Neural progenitor cell (in vitro differentiated cells): ENCODE measurements around the gene RUFY1. TPM values are rescaled to one million over a fixed set of nuclear protein-coding genes. Genes with fewer than 3 reads are reported as not detected.

Source experiments
- DNase-seq: peaks from one replicate; pipeline ENCODE4 v3.0.0-alpha.2; 2016; ENCODE audit warnings: low spot score
- H2AFZ ChIP-seq: fragments of 200-600 bp; sonication (generic); replicated peaks from 2 replicates; pipeline ENCODE4 v1.6.1; 2016; ENCODE audit warnings: antibody characterized with exemption
- H3F3A ChIP-seq: fragments of 200-600 bp; sonication (generic); 2 replicates; pipeline ENCODE4 v1.6.1; 2016; ENCODE audit warnings: antibody characterized with exemption, low read depth
- H3K27ac ChIP-seq: fragments of 200-600 bp; sonication (generic); 2 replicates; pipeline ENCODE4 v1.5.1; 2016; ENCODE audit warnings: mild to moderate bottlenecking
- H3K27me3 ChIP-seq: fragments of 200-600 bp; sonication (generic); 2 replicates; pipeline ENCODE4 v1.6.1; 2016; ENCODE audit warnings: mild to moderate bottlenecking, moderate library complexity
- H3K36me3 ChIP-seq: fragments of 200-600 bp; sonication (generic); 2 replicates; pipeline ENCODE4 v1.5.1; 2016
- H3K4me1 ChIP-seq: fragments of 200-600 bp; sonication (generic); 2 replicates; pipeline ENCODE4 v1.6.1; 2016; ENCODE audit warnings: mixed run types
- H3K4me2 ChIP-seq: fragments of 200-600 bp; sonication (generic); 2 replicates; pipeline ENCODE4 v1.6.1; 2016
- H3K4me3 ChIP-seq: fragments of 200-600 bp; sonication (generic); 2 replicates; pipeline ENCODE4 v1.5.1; 2016
- H3K79me2 ChIP-seq: fragments of 200-600 bp; sonication (generic); 2 replicates; pipeline ENCODE4 v1.6.1; 2016; ENCODE audit warnings: low read depth
- H3K9ac ChIP-seq: fragments of 200-600 bp; sonication (generic); 2 replicates; pipeline ENCODE4 v1.6.1; 2016
- H3K9me3 ChIP-seq: fragments of 200-600 bp; sonication (generic); 2 replicates; pipeline ENCODE4 v1.5.1; 2016; ENCODE audit warnings: low read depth
- H4K20me1 ChIP-seq: fragments of 200-600 bp; sonication (generic); 2 replicates; pipeline ENCODE4 v1.6.1; 2016; ENCODE audit warnings: low read depth
- H3K27ac Mint-ChIP-seq: 3 replicates; pipeline ENCODE4 v1.8.0; 2021; ENCODE audit warnings: mixed read lengths
- H3K27me3 Mint-ChIP-seq: 2 replicates; pipeline ENCODE4 v1.8.0; 2022; ENCODE audit warnings: low read depth, mild to moderate bottlenecking, inconsistent platforms, moderate library complexity, mixed read lengths; ENCODE audit not compliant: insufficient read depth
- H3K36me3 Mint-ChIP-seq: 3 replicates; pipeline ENCODE4 v1.8.0; 2021; ENCODE audit warnings: mixed read lengths
- H3K4me1 Mint-ChIP-seq: 3 replicates; pipeline ENCODE4 v1.8.0; 2021; ENCODE audit warnings: mixed read lengths
- H3K4me3 Mint-ChIP-seq: 3 replicates; pipeline ENCODE4 v1.8.0; 2021; ENCODE audit warnings: mild to moderate bottlenecking, moderate library complexity, mixed read lengths
- H3K9me3 Mint-ChIP-seq: 3 replicates; pipeline ENCODE4 v1.8.0; 2020; ENCODE audit warnings: mixed read lengths
- CTCF ChIP-seq: fragments of 200-600 bp; sonication (generic); IDR thresholded peaks from 2 replicates; pipeline ENCODE4 v1.5.1; 2017; ENCODE audit warnings: antibody characterized with exemption, mild to moderate bottlenecking
- EZH2 ChIP-seq: fragments of 200-600 bp; sonication (generic); IDR thresholded peaks from 2 replicates; pipeline ENCODE4 v1.6.1; 2017; ENCODE audit warnings: antibody characterized with exemption, mild to moderate bottlenecking, moderate library complexity
- EZH2phosphoT487 ChIP-seq: fragments of 200-600 bp; sonication (generic); IDR thresholded peaks from 2 replicates; pipeline ENCODE4 v1.6.1; 2017; ENCODE audit warnings: antibody characterized with exemption
- total RNA-seq: library from RNA; depleted of rRNA; stranded (reverse); fragments of >200 nt; gene quantifications from 2 replicates; pipeline ENCODE4 v1.2.3, GENCODE V29; 2015; ENCODE audit warnings: low replicate concordance

Gene RUFY1
- total RNA-seq, 1 donor from 2014 or later: 45.8 TPM

DNA sequence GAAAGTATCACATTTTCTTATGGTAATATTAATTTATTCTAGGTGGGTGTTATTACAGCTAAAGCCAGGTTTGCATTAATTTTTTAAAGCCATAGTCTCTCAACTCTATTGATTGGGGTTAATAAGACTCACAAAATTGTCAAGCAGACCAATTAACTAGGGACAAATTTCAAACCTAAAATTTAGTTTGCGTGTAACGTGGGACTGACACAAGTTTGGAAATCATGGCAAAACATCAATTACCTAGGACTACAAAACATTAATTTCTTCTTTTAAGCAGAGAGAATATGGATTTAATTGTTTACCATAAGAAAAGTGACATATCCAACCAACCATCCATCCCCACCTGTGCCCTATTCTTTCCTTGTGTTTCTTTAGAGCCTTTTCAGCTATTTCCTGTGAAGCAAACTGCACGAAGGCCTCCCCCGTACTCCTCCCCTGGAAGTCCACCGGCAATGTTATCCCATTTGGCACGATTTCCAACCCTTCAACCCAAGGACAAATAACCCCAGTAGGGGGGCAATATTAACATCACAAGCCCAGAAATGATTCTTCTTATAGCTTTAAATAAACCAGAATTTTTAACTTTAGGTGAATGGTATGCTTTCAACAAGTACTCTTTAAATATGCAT is 68.7 kb downstream of the RUFY1 start:
- H3K9me3 ChIP-seq: no peaks in the 10 kb centered on the region
- Mint-ChIP-seq H3K27me3 (peaks cover 16% of the 10 kb centered on the region), H3K4me1 (peaks cover 44% of the 10 kb centered on the region), H3K4me3 (peak overlapping the region; percentile 72), H3K27ac (no peak overlapping the region), H3K9me3 (no peaks in the 10 kb centered on the region), H3K36me3 (peaks cover 59% of the 10 kb centered on the region)
- H3K36me3 ChIP-seq: peaks cover 81% of the 10 kb centered on the region
- peak overlapping the region; percentile 99 for H3K4me2 ChIP-seq
- H3F3A ChIP-seq: peaks cover 89% of the 10 kb centered on the region
- H3K4me1 ChIP-seq: peaks cover 33% of the 10 kb centered on the region
- H3K4me3 ChIP-seq: peak overlapping the region; percentile 98
- no peak overlapping the region for H2AFZ ChIP-seq
- H3K79me2 ChIP-seq: peaks cover 90% of the 10 kb centered on the region
- no peak for DNase-seq
- no peaks in the 10 kb centered on the region for H3K27me3 ChIP-seq
- H3K27ac ChIP-seq: no peak overlapping the region
- H4K20me1 ChIP-seq: peaks cover 92% of the 10 kb centered on the region
- no peak overlapping the region for H3K9ac ChIP-seq
- TF ChIP-seq EZH2phosphoT487 (no peak), CTCF (no peak), EZH2 (no peak)

- H3K9ac ChIP-seq: no peak overlapping the region
- no peak overlapping the region for H3K27ac ChIP-seq
- H2AFZ ChIP-seq: no peak overlapping the region
These were observed 69.4 kb downstream of the RUFY1 start for GRCh38 chr5:179619776-179620175.

DNA sequence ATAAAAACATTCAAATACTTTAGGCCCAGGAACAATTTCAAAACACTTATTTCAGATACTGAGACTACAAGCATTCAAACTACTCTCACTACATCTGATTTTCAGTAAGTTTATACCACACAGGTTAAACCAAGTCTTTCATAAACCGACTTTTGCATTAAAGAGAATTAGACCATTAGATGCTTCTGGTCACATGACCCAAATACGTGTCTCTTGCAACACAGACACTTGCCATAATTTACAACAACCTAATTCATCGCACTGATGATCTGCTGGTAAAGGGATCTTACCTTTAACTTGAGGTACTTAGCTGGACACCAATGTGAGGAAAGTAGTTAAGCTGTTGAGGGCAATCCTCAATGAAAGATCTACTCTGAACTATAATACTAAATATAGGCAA is 69.9 kb downstream of the RUFY1 start:
- H3K79me2 ChIP-seq: peaks cover 82% of the 10 kb centered on the region
- H3K9me3 ChIP-seq: no peaks in the 10 kb centered on the region
- H3K27ac ChIP-seq: no peak overlapping the region
- Mint-ChIP-seq H3K36me3 (peaks cover 60% of the 10 kb centered on the region), H3K4me1 (peaks cover 55% of the 10 kb centered on the region), H3K27ac (no peak overlapping the region), H3K4me3 (peak overlapping the region; percentile 99), H3K9me3 (no peaks in the 10 kb centered on the region), H3K27me3 (peaks cover 16% of the 10 kb centered on the region)
- H3K4me2 ChIP-seq: peak overlapping the region; percentile 99
- no peak for DNase-seq
- H3F3A ChIP-seq: peaks cover 86% of the 10 kb centered on the region
- H3K9ac ChIP-seq: peak overlapping the region; percentile 40
- no peak overlapping the region for H2AFZ ChIP-seq
- H3K27me3 ChIP-seq: no peaks in the 10 kb centered on the region
- H4K20me1 ChIP-seq: peaks cover 79% of the 10 kb centered on the region
- H3K4me3 ChIP-seq: peak overlapping the region; percentile 98
- TF ChIP-seq EZH2phosphoT487 (no peak), EZH2 (no peak), CTCF (no peak)
- H3K4me1 ChIP-seq: peaks cover 42% of the 10 kb centered on the region
- peaks cover 69% of the 10 kb centered on the region for H3K36me3 ChIP-seq

More at GRCh38 chr5:179619776-179620175, 69.4 kb downstream of the RUFY1 start:
- peaks cover 85% of the 10 kb centered on the region for H4K20me1 ChIP-seq
- DNase-seq: no peak
- no peaks in the 10 kb centered on the region for H3K9me3 ChIP-seq
- Mint-ChIP-seq H3K27me3 (peaks cover 16% of the 10 kb centered on the region), H3K4me1 (peaks cover 52% of the 10 kb centered on the region), H3K27ac (no peak overlapping the region), H3K9me3 (no peaks in the 10 kb centered on the region), H3K36me3 (peaks cover 60% of the 10 kb centered on the region), H3K4me3 (peak overlapping the region; percentile 99)
- peaks cover 88% of the 10 kb centered on the region for H3K79me2 ChIP-seq
- H3K4me2 ChIP-seq: peak overlapping the region; percentile 99
- peaks cover 40% of the 10 kb centered on the region for H3K4me1 ChIP-seq
- peak overlapping the region; percentile 98 for H3K4me3 ChIP-seq
- H3K36me3 ChIP-seq: peaks cover 74% of the 10 kb centered on the region
- TF ChIP-seq EZH2 (no peak), CTCF (no peak), EZH2phosphoT487 (no peak)
- no peaks in the 10 kb centered on the region for H3K27me3 ChIP-seq
- H3F3A ChIP-seq: peaks cover 89% of the 10 kb centered on the region
